Endothelial cell of umbilical vein (primary cell): ENCODE results near the gene PRKCB. TPM values are rescaled to one million over a fixed set of nuclear protein-coding genes. Genes with fewer than 3 reads are reported as not detected.

Experiments used
- BruUV-seq: library from RNA; stranded (reverse); fragments of 400-500 nt; replicated peaks from 2 replicates; lab custom pipeline; 2021; lab: Mats Ljungman, UMichigan
- CTCF ChIA-PET: fragments of 300-600, 350-600 bp; sonication (Branson Sonifier 250); formaldehyde crosslinking; loops from one replicate; lab custom pipeline; 2021; ENCODE audit warnings: antibody characterized with exemption, inconsistent platforms; lab: Charles Lee
- POLR2A ChIA-PET: fragments of 300-600, 350-600 bp; sonication (Branson Sonifier 250); formaldehyde crosslinking; loops from one replicate; lab custom pipeline; 2021; ENCODE audit warnings: antibody characterized with exemption, inconsistent platforms; lab: Charles Lee
- DNase-seq: peaks from one replicate; pipeline ENCODE4 v3.0.0-alpha.2; 2011; ENCODE audit warnings: low read depth, low spot score
- FAIRE-seq: peaks from 2 replicates; lab custom pipeline; 2011; peaks lifted over from hg19 to GRCh38; lab: Jason Lieb, UNC
- H2AFZ ChIP-seq: 2 replicates; pipeline ENCODE4 v1.6.0; 2012; ENCODE audit warnings: low read depth, low read length, control low read depth, inconsistent platforms
- H3K27ac ChIP-seq: 2 replicates; pipeline ENCODE4 v1.5.1; 2011; ENCODE audit warnings: low read depth, mild to moderate bottlenecking, control low read depth, low read length, moderate library complexity; ENCODE audit not compliant: insufficient read depth
- H3K27me3 ChIP-seq, 2 experiments: 2 replicates each; pipeline versions ENCODE4 v1.6.0 to v1.6.1; 2011; ENCODE audit warnings: low read length in 2 of 2, mixed read lengths in 1 of 2; ENCODE audit not compliant: control insufficient read depth in 2 of 2, insufficient read depth in 2 of 2
- H3K36me3 ChIP-seq, 2 experiments: 2 replicates in 1 of 2; 3 replicates in 1 of 2; pipeline ENCODE4 v1.5.1; 2011; ENCODE audit warnings: low read length in 2 of 2, mild to moderate bottlenecking in 1 of 2, moderate library complexity in 1 of 2; ENCODE audit not compliant: control insufficient read depth in 2 of 2, insufficient read depth in 2 of 2; ENCODE audit errors: extremely low read depth in 1 of 2
- H3K4me1 ChIP-seq: 3 replicates; pipeline ENCODE4 v1.5.1; 2011; ENCODE audit warnings: mild to moderate bottlenecking, low read length; ENCODE audit not compliant: control insufficient read depth, insufficient read depth; ENCODE audit errors: extremely low read depth
- H3K4me2 ChIP-seq: 2 replicates; pipeline ENCODE4 v1.6.1; 2011; ENCODE audit warnings: low read length, control low read depth, mixed read lengths; ENCODE audit not compliant: insufficient read depth
- H3K4me3 ChIP-seq, 3 experiments: fragments of 200-600 bp in 1 of 3; sonication (generic), shearing (Covaris generic) in 1 of 3; replicated peaks in 1 of 3; 2 replicates each; pipeline ENCODE4 v1.5.1; 2011 to 2016; ENCODE audit warnings: control low read depth in 3 of 3, low read length in 3 of 3, mild to moderate bottlenecking in 2 of 3, inconsistent platforms in 1 of 3, low read depth in 1 of 3, moderate library complexity in 1 of 3; ENCODE audit not compliant: insufficient read depth in 1 of 3
- H3K79me2 ChIP-seq: 2 replicates; pipeline ENCODE4 v1.6.0; 2012; ENCODE audit warnings: low read length, inconsistent platforms; ENCODE audit not compliant: control insufficient read depth, insufficient read depth
- H3K9ac ChIP-seq: replicated peaks from 2 replicates; pipeline ENCODE3; 2011; ENCODE audit warnings: low read length, control low read depth; ENCODE audit not compliant: insufficient read depth; ENCODE audit errors: extremely low read depth
- H3K9me1 ChIP-seq: replicated peaks from 3 replicates; pipeline ENCODE4 v1.6.0; 2011; ENCODE audit warnings: mild to moderate bottlenecking, low read length; ENCODE audit not compliant: control insufficient read depth, insufficient read depth; ENCODE audit errors: extremely low read depth
- H3K9me3 ChIP-seq: replicated peaks from 2 replicates; pipeline ENCODE4 v1.5.1; 2012; ENCODE audit warnings: low read length, inconsistent platforms; ENCODE audit not compliant: control insufficient read depth, insufficient read depth
- H4K20me1 ChIP-seq: replicated peaks from 2 replicates; pipeline ENCODE3; 2011; ENCODE audit warnings: mild to moderate bottlenecking, low read length; ENCODE audit not compliant: control insufficient read depth, insufficient read depth; ENCODE audit errors: extremely low read depth
- CTCF ChIP-seq, 2 donors: IDR thresholded peaks; 1 replicate in 1 of 2; 2 replicates in 1 of 2; pipeline ENCODE4 v1.5.1; 2011; ENCODE audit warnings: low read length in 2 of 2, mild to moderate bottlenecking in 2 of 2, moderate library complexity in 2 of 2, control low read depth in 1 of 2, inconsistent platforms in 1 of 2, low read depth in 1 of 2; ENCODE audit not compliant: insufficient read depth in 1 of 2; ENCODE audit errors: extremely low read depth in 1 of 2
- EZH2 ChIP-seq: IDR thresholded peaks from 2 replicates; pipeline ENCODE4 v1.6.1; 2012; ENCODE audit warnings: borderline replicate concordance, low read depth, mild to moderate bottlenecking, moderate library complexity, low read length, inconsistent platforms; ENCODE audit not compliant: severe bottlenecking
- FOS ChIP-seq: IDR thresholded peaks from 2 replicates; pipeline ENCODE4 v1.6.1; 2011; ENCODE audit warnings: mild to moderate bottlenecking, low read length, moderate library complexity, borderline replicate concordance; ENCODE audit not compliant: insufficient read depth
- GATA2 ChIP-seq: IDR thresholded peaks from 2 replicates; pipeline ENCODE4 v1.7.0; 2011; ENCODE audit warnings: low read depth, mild to moderate bottlenecking, moderate library complexity, mixed read lengths, low read length; ENCODE audit not compliant: insufficient read length, insufficient read depth
- JUN ChIP-seq: IDR thresholded peaks from 2 replicates; pipeline ENCODE4 v1.6.1; 2011; ENCODE audit warnings: borderline replicate concordance, low read depth; ENCODE audit not compliant: insufficient read length, insufficient read depth
- MYC ChIP-seq: IDR thresholded peaks from one replicate; pipeline ENCODE4 v1.6.1; 2011; ENCODE audit warnings: mild to moderate bottlenecking, low read depth, low read length
- POLR2A ChIP-seq: IDR thresholded peaks from 2 replicates; pipeline ENCODE4 v1.6.1; 2012; ENCODE audit warnings: low read depth, mild to moderate bottlenecking, control low read depth, low read length
- POLR2AphosphoS5 ChIP-seq: IDR thresholded peaks from 2 replicates; pipeline ENCODE4 v1.6.1; 2012; ENCODE audit warnings: low read depth, mild to moderate bottlenecking, control low read depth, low read length, moderate library complexity; ENCODE audit not compliant: insufficient read depth
- dilution Hi-C: fragments of 300-500 bp; cut with MboI; formaldehyde crosslinking; loops from one replicate; pipeline ENCODE4 v1.15.0; 2019; ENCODE audit warnings: low sequenced_read_pairs; ENCODE audit not compliant: extremely low pct_ligation_motif_present
- intact Hi-C: fragments of 100-400 bp; cut with micrococcal nuclease; formaldehyde crosslinking; loops from one replicate; pipeline ENCODE4 v1.10.0; 2022
- polyA plus RNA-seq, 4 experiments: library from polyadenylated mRNA; depleted of rRNA in 3 of 4; stranded (reverse) in 3 of 4; unstranded in 1 of 4; fragments of >200 nt; gene quantifications; 2 replicates each; pipeline versions ENCODE4 v1.2.1 to v1.2.3, GENCODE V29; 2011 to 2012; ENCODE audit warnings: missing spikeins in 1 of 4
- total RNA-seq: library from RNA; stranded (reverse); gene quantifications from 2 replicates; pipeline ENCODE4 v1.2.3, GENCODE V29; 2021
- TF ChIP-seq, protein P1 (sequence below): IDR thresholded peaks from 2 replicates; pipeline ENCODE4 v1.6.1; 2011; ENCODE audit not compliant: insufficient read depth, insufficient read length

The PRKCB gene
- total and polyA plus RNA-seq, 2 donors (not counting 3 experiments of a cell fraction or from before 2014, with no cell fraction given): 0.01 TPM; not detected in 1

GRCh38 chr16:23976091-23976490 is 140.3 kb downstream of the PRKCB start:
- Histone ChIP-seq H4K20me1 (no peaks in the 10 kb centered on the region), H3K27ac (no peak overlapping the region), H3K4me1 (no peaks in the 10 kb centered on the region), H3K9me1 (no peaks in the 10 kb centered on the region), H3K4me2 (no peak overlapping the region), H3K79me2 (no peaks in the 10 kb centered on the region), H3K9ac (no peak overlapping the region), H3K4me3 (no peak overlapping the region), H3K9me3 (no peaks in the 10 kb centered on the region), H3K27me3 (no peaks in the 10 kb centered on the region), H2AFZ (no peak overlapping the region), H3K36me3 (no peaks in the 10 kb centered on the region)
- TF ChIP-seq FOS: no peak
- ChIA-PET CTCF (interaction anchor here (0.6 kb wide), 1 partner anchor 11 kb away, joined by 3 read pairs; no protein-coding TSS in a partner anchor), POLR2A (no interaction called here)
- BruUV-seq: no TSS peak
- no peak for DNase-seq
- dilution Hi-C loops (no loop called here), intact Hi-C loops (no loop called here)
- no peak for FAIRE-seq

GRCh38 chr16:23976524-23976923 is 140.7 kb downstream of the PRKCB start:
- FAIRE-seq (no peak), DNase-seq (no peak)
- no peak for TF ChIP-seq JUN
- TF ChIP-seq, protein P1, sequence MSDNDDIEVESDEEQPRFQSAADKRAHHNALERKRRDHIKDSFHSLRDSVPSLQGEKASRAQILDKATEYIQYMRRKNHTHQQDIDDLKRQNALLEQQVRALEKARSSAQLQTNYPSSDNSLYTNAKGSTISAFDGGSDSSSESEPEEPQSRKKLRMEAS: no peak
- no peak for TF ChIP-seq POLR2A
- no peak for TF ChIP-seq MYC
- no peak for TF ChIP-seq GATA2
- no peak for TF ChIP-seq CTCF (IDR thresholded peaks at IDR 0.05; ENCODE audit: extremely low read depth in 1 of 2, insufficient read depth in 1 of 2, low read depth in 1 of 2, low read length in 2 of 2)
- TF ChIP-seq FOS: no peak
- TF ChIP-seq EZH2: no peak
- TF ChIP-seq POLR2AphosphoS5: no peak
- POLR2A ChIA-PET: no interaction called here
- Histone ChIP-seq H3K4me1 (no peaks in the 10 kb centered on the region), H3K36me3 (no peaks in the 10 kb centered on the region), H3K4me2 (no peak overlapping the region), H3K27me3 (no peaks in the 10 kb centered on the region), H3K9ac (no peak overlapping the region), H3K27ac (no peak overlapping the region), H3K9me1 (no peaks in the 10 kb centered on the region), H3K79me2 (no peaks in the 10 kb centered on the region), H3K9me3 (no peaks in the 10 kb centered on the region), H4K20me1 (no peaks in the 10 kb centered on the region), H2AFZ (no peak overlapping the region), H3K4me3 (no peak overlapping the region)
- intact Hi-C loops (no loop called here), dilution Hi-C loops (no loop called here)
- CTCF ChIA-PET: no interaction called here
- BruUV-seq: no TSS peak
